HepG2 (cell line): ENCODE results near the gene NWD2. TPM values are rescaled to one million over a fixed set of nuclear protein-coding genes. Genes with fewer than 3 reads are reported as not detected.

Experiments
- ATAC-seq: fragments of 200-7000 bp; cut with Tn5 transposase; 3 replicates; pipeline ENCODE4 v1.9.1; 2020; ENCODE audit warnings: mild to moderate bottlenecking, moderate library complexity
- BruUV-seq: library from RNA; stranded (reverse); fragments of 400-500 nt; replicated peaks from 2 replicates; lab custom pipeline; 2021; lab: Mats Ljungman, UMichigan
- CTCF ChIA-PET: fragments of 300-600 bp; formaldehyde crosslinking; extraction: SDS; loops from one replicate; lab custom pipeline; 2021; ENCODE audit warnings: low total read pairs, inconsistent platforms, low intra/inter-chr PET ratio; lab: Yijun Ruan, JAX
- POLR2A ChIA-PET: fragments of 350-600 bp; sonication (Branson Sonifier 250); formaldehyde crosslinking; loops from one replicate; lab custom pipeline; 2020; ENCODE audit warnings: antibody characterized with exemption, inconsistent platforms; lab: Yijun Ruan, JAX
- DNase-seq: peaks from one replicate; pipeline ENCODE4 v3.0.0-alpha.2; 2015; ENCODE audit warnings: low spot score
- FAIRE-seq: peaks from 3 replicates; lab custom pipeline; 2011; peaks lifted over from hg19 to GRCh38; lab: Jason Lieb, UNC
- H2AFZ ChIP-seq: one replicate; pipeline ENCODE4 v1.6.1; 2011; ENCODE audit warnings: low read length, inconsistent platforms
- H3K27ac ChIP-seq: fragments of 300-600 bp; 3 replicates; pipeline ENCODE4 v1.8.0; 2011; ENCODE audit warnings: mixed run types, mild to moderate bottlenecking, mixed read lengths, low read length, inconsistent platforms; ENCODE audit not compliant: insufficient read depth; ENCODE audit errors: extremely low read length
- H3K27me3 ChIP-seq, 2 experiments: fragments of 200-600 bp in 1 of 2; 2 replicates in 1 of 2; 3 replicates in 1 of 2; pipeline versions ENCODE4 v1.6.0 to v1.8.0; 2011; ENCODE audit warnings: low read length in 2 of 2, mild to moderate bottlenecking in 2 of 2, moderate library complexity in 2 of 2, inconsistent platforms in 1 of 2; ENCODE audit not compliant: insufficient read depth in 2 of 2, control insufficient read depth in 1 of 2
- H3K36me3 ChIP-seq, 2 experiments: fragments of 200-600 bp in 1 of 2; replicated peaks in 1 of 2; 2 replicates in 1 of 2; 3 replicates in 1 of 2; pipeline versions ENCODE4 v1.5.1 to v1.8.0; 2011; ENCODE audit warnings: low read length in 2 of 2, inconsistent platforms in 1 of 2; ENCODE audit not compliant: insufficient read depth in 2 of 2, control insufficient read depth in 1 of 2
- H3K4me1 ChIP-seq: 2 replicates; pipeline ENCODE4 v1.5.1; 2012; ENCODE audit warnings: low read length, inconsistent platforms; ENCODE audit not compliant: insufficient read depth
- H3K4me2 ChIP-seq: 2 replicates; pipeline ENCODE4 v1.6.0; 2011; ENCODE audit warnings: low read depth, low read length, inconsistent platforms
- H3K4me3 ChIP-seq, 3 experiments: fragments of 200-600 bp in 1 of 3; sonication (generic), shearing (Covaris generic) in 1 of 3; replicated peaks in 1 of 3; 2 replicates each; pipeline ENCODE4 v1.5.1; 2011 to 2016; ENCODE audit warnings: low read length in 3 of 3, inconsistent platforms in 2 of 3, low read depth in 2 of 3, mild to moderate bottlenecking in 2 of 3, control low read depth in 1 of 3, mixed read lengths in 1 of 3; ENCODE audit not compliant: insufficient read depth in 1 of 3
- H3K79me2 ChIP-seq: one replicate; pipeline ENCODE4 v1.6.1; 2011; ENCODE audit warnings: low read length, inconsistent platforms; ENCODE audit not compliant: insufficient read depth
- H3K9ac ChIP-seq: 2 replicates; pipeline ENCODE4 v1.6.0; 2011; ENCODE audit warnings: mild to moderate bottlenecking, low read depth, low read length, inconsistent platforms; ENCODE audit not compliant: insufficient read depth
- H3K9me3 ChIP-seq: 2 replicates; pipeline ENCODE4 v1.5.1; 2012; ENCODE audit warnings: mild to moderate bottlenecking, low read length
- H4K20me1 ChIP-seq: 2 replicates; pipeline ENCODE4 v1.6.0; 2011; ENCODE audit warnings: inconsistent platforms, mild to moderate bottlenecking, low read length, moderate library complexity; ENCODE audit not compliant: insufficient read depth
- ARHGAP35 ChIP-seq: sonication (generic); formaldehyde crosslinking; IDR thresholded peaks from 2 replicates; pipeline ENCODE4 v1.9.0; 2022; ENCODE audit warnings: mild to moderate bottlenecking, inconsistent platforms, moderate library complexity, missing genetic modification reagents, borderline replicate concordance
- CAMTA2 ChIP-seq: sonication (generic); formaldehyde crosslinking; IDR thresholded peaks from 2 replicates; pipeline ENCODE4 v1.4.0; 2020; ENCODE audit warnings: mild to moderate bottlenecking, missing genetic modification reagents, borderline replicate concordance
- ERF ChIP-seq: IDR thresholded peaks from 2 replicates; pipeline ENCODE4 v1.6.1; 2018; ENCODE audit warnings: missing biosample characterization, missing genetic modification reagents
- IRF2 ChIP-seq: IDR thresholded peaks from 2 replicates; pipeline ENCODE4 v1.6.1; 2018; ENCODE audit warnings: missing genetic modification reagents, missing compliant biosample characterization
- KAT7 ChIP-seq: IDR thresholded peaks from 2 replicates; pipeline ENCODE4 v1.6.1; 2018; ENCODE audit warnings: borderline replicate concordance, missing compliant biosample characterization
- KDM2A ChIP-seq: sonication (generic); formaldehyde crosslinking; IDR thresholded peaks from 2 replicates; pipeline ENCODE4 v1.4.0; 2020; ENCODE audit warnings: low read depth, missing genetic modification reagents, borderline replicate concordance
- PAWR ChIP-seq: sonication (generic); formaldehyde crosslinking; IDR thresholded peaks from 2 replicates; pipeline ENCODE4 v1.4.0; 2020; ENCODE audit warnings: missing genetic modification reagents, mild to moderate bottlenecking, borderline replicate concordance
- SP1 ChIP-seq, 2 experiments: fragments of 450-650 bp in 1 of 2; sonication (generic) in 1 of 2; formaldehyde crosslinking in 1 of 2; IDR thresholded peaks; 2 replicates each; pipeline versions ENCODE4 v1.4.0 to v1.6.1; 2016 to 2020; ENCODE audit warnings: missing genetic modification reagents in 1 of 2
- ZBTB8A ChIP-seq: sonication (generic); formaldehyde crosslinking; IDR thresholded peaks from 2 replicates; pipeline ENCODE4 v1.4.0; 2020; ENCODE audit warnings: mild to moderate bottlenecking, low read depth, missing genetic modification reagents, borderline replicate concordance
- ZNF260 ChIP-seq: sonication (generic); formaldehyde crosslinking; IDR thresholded peaks from 2 replicates; pipeline ENCODE4 v1.4.0; 2020; ENCODE audit warnings: missing genetic modification reagents, low read depth, mild to moderate bottlenecking, borderline replicate concordance
- ZNF451 ChIP-seq: sonication (generic); formaldehyde crosslinking; IDR thresholded peaks from 2 replicates; pipeline ENCODE4 v1.5.0; 2020; ENCODE audit warnings: mild to moderate bottlenecking, missing genetic modification reagents
- ZNF724P ChIP-seq: sonication (generic); formaldehyde crosslinking; IDR thresholded peaks from 2 replicates; pipeline ENCODE4 v1.8.0; 2022; ENCODE audit warnings: missing genetic modification reagents, borderline replicate concordance
- ZNF792 ChIP-seq: IDR thresholded peaks from 2 replicates; pipeline ENCODE4 v1.6.1; 2016
- WGBS: methylation state at CpG from one replicate; pipeline ENCODE4 v1.1.6; 2017; ENCODE audit warnings: low lambda C conversion rate; 5-methylcytosine and 5-hydroxymethylcytosine counted together
- in situ Hi-C: cut with HindIII; loops from 2 replicates; pipeline ENCODE4 v1.10.0; 2017; ENCODE audit warnings: low pct_unique_long_range_greater_than_20kb; ENCODE audit not compliant: extremely low pct_ligation_motif_present
- intact Hi-C: fragments of 100-400 bp; cut with micrococcal nuclease; formaldehyde crosslinking; loops from one replicate; pipeline ENCODE4 v1.10.0; 2022; ENCODE audit not compliant: unreplicated experiment
- polyA plus RNA-seq, 8 experiments: library from polyadenylated mRNA; depleted of rRNA in 3 of 8; stranded (reverse) in 7 of 8; unstranded in 1 of 8; fragments of >200 nt; fragmentation: Illumina TruSeq in 4 of 8; extraction: Trizol in 4 of 8; gene quantifications; 2 replicates each; pipeline versions ENCODE4 v1.2.1 to v1.2.3, GENCODE V29; 2011 to 2016; ENCODE audit warnings: low read depth in 4 of 8, missing spikeins in 1 of 8, mixed read lengths in 1 of 8; ENCODE audit not compliant: insufficient read depth in 1 of 8
- total RNA-seq, 5 experiments: library from RNA; depleted of rRNA; stranded (reverse); fragments of >200 nt; fragmentation: Illumina TruSeq; extraction: Trizol; gene quantifications; 2 replicates each; pipeline ENCODE4 v1.2.3, GENCODE V29; 2016; ENCODE audit warnings: low read depth in 1 of 5
- TF ChIP-seq, protein P1 (sequence below): sonication (generic); formaldehyde crosslinking; IDR thresholded peaks from 2 replicates; pipeline ENCODE4 v1.4.0; 2020; ENCODE audit warnings: missing genetic modification reagents
- TF ChIP-seq, protein P2 (sequence below): IDR thresholded peaks from 2 replicates; pipeline ENCODE4 v1.6.1; 2016; ENCODE audit warnings: mild to moderate bottlenecking, missing biosample characterization, missing genetic modification reagents

The NWD2 gene
- total and polyA plus RNA-seq, 2 of the 13 experiments (the other 11 are each of a cell fraction or from before 2014, with no cell fraction given): not detected

DNA sequence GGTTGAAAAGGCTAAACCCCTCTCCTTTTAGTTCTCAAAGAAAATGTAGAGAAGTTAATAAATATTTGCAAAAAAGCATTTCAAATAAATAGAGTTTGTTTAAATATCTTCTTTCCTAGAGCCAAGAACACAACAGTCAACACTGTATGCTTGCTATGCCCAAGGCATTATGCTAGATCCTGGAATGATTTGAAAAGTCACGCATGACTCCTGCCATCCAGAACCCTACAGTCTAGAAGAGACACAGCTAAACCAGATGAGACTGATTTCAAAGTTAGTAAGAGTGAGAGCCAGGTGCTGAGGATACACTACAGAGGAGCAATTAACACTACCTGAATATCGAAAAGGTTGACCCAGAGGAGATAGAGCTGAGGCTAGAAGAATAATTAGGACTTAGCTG is 205.8 kb downstream of the NWD2 start:
- peaks cover 32% of the 10 kb centered on the region for H3K4me1 ChIP-seq

More for the DNA sequence above, 205.8 kb downstream of the NWD2 start:
- intact Hi-C loops (loop anchor here (5.0 kb wide), 1 partner anchor 587 kb away; no protein-coding TSS in a partner anchor), in situ Hi-C loops (loop anchor here (5.0 to 10.0 kb wide), 2 partner anchors 117 to 344 kb away; no protein-coding TSS in a partner anchor)
- Histone ChIP-seq H3K4me3 (no peak overlapping the region), H3K9me3 (no peaks in the 10 kb centered on the region), H3K36me3 (no peaks in the 10 kb centered on the region), H3K79me2 (no peaks in the 10 kb centered on the region), H4K20me1 (no peaks in the 10 kb centered on the region), H3K9ac (no peak overlapping the region), H3K27ac (no peak overlapping the region), H3K27me3 (peaks cover 0 to 18% of the 10 kb centered on the region in 2 experiments; a peak in 4 of 5 replicates), H2AFZ (no peak overlapping the region), H3K4me2 (no peak overlapping the region)
- DNase-seq: no peak
- no TSS peak for BruUV-seq
- 46% methylated on average over 2 of the region's 2 CpGs for WGBS
- ATAC-seq: no peak
- ChIA-PET POLR2A (no interaction called here), CTCF (no interaction called here)
- no peak for FAIRE-seq
- no peak for TF ChIP-seq PAWR (CRISPR knock-in tag)
- TF ChIP-seq ARHGAP35 (CRISPR knock-in tag): no peak
- TF ChIP-seq, protein P1, sequence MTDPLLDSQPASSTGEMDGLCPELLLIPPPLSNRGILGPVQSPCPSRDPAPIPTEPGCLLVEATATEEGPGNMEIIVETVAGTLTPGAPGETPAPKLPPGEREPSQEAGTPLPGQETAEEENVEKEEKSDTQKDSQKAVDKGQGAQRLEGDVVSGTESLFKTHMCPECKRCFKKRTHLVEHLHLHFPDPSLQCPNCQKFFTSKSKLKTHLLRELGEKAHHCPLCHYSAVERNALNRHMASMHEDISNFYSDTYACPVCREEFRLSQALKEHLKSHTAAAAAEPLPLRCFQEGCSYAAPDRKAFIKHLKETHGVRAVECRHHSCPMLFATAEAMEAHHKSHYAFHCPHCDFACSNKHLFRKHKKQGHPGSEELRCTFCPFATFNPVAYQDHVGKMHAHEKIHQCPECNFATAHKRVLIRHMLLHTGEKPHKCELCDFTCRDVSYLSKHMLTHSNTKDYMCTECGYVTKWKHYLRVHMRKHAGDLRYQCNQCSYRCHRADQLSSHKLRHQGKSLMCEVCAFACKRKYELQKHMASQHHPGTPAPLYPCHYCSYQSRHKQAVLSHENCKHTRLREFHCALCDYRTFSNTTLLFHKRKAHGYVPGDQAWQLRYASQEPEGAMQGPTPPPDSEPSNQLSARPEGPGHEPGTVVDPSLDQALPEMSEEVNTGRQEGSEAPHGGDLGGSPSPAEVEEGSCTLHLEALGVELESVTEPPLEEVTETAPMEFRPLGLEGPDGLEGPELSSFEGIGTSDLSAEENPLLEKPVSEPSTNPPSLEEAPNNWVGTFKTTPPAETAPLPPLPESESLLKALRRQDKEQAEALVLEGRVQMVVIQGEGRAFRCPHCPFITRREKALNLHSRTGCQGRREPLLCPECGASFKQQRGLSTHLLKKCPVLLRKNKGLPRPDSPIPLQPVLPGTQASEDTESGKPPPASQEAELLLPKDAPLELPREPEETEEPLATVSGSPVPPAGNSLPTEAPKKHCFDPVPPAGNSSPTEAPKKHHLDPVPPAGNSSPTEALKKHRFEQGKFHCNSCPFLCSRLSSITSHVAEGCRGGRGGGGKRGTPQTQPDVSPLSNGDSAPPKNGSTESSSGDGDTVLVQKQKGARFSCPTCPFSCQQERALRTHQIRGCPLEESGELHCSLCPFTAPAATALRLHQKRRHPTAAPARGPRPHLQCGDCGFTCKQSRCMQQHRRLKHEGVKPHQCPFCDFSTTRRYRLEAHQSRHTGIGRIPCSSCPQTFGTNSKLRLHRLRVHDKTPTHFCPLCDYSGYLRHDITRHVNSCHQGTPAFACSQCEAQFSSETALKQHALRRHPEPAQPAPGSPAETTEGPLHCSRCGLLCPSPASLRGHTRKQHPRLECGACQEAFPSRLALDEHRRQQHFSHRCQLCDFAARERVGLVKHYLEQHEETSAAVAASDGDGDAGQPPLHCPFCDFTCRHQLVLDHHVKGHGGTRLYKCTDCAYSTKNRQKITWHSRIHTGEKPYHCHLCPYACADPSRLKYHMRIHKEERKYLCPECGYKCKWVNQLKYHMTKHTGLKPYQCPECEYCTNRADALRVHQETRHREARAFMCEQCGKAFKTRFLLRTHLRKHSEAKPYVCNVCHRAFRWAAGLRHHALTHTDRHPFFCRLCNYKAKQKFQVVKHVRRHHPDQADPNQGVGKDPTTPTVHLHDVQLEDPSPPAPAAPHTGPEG (CRISPR knock-in tag): no peak
- TF ChIP-seq ERF (CRISPR knock-in tag): no peak
- no peak for TF ChIP-seq CAMTA2
- TF ChIP-seq ZNF260 (CRISPR knock-in tag): no peak
- no peak for TF ChIP-seq ZBTB8A
- no peak for TF ChIP-seq ZNF792
- no peak for TF ChIP-seq IRF2 (CRISPR knock-in tag)
- TF ChIP-seq ZNF451: no peak
- no peak for TF ChIP-seq KDM2A (CRISPR knock-in tag)
- no peak for TF ChIP-seq KAT7 (CRISPR knock-in tag)
- TF ChIP-seq, protein P2, sequence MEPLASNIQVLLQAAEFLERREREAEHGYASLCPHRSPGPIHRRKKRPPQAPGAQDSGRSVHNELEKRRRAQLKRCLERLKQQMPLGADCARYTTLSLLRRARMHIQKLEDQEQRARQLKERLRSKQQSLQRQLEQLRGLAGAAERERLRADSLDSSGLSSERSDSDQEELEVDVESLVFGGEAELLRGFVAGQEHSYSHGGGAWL: no peak
- TF ChIP-seq ZNF724P (CRISPR knock-in tag): no peak
- no peak for TF ChIP-seq SP1 (IDR thresholded peaks at IDR 0.05)
- TF ChIP-seq SP1 (CRISPR knock-in tag; IDR thresholded peaks at IDR 0.05): no peak
